Caco-2 (cell line): ENCODE data around the gene MRPS23. TPM values are rescaled to one million over a fixed set of nuclear protein-coding genes. Genes with fewer than 3 reads are reported as not detected.

ENCODE experiments used
- BruUV-seq: library from RNA; stranded (reverse); fragments of 400-500 nt; replicated peaks from 2 replicates; lab custom pipeline; 2021; lab: Mats Ljungman, UMichigan
- CTCF ChIA-PET: fragments of 300-600 bp; sonication (Branson Sonifier 250); formaldehyde crosslinking; loops from one replicate; lab custom pipeline; 2022; ENCODE audit warnings: antibody characterized with exemption; lab: Charles Lee
- POLR2A ChIA-PET: fragments of 300-600 bp; sonication (Branson Sonifier 250); formaldehyde crosslinking; loops from one replicate; lab custom pipeline; 2022; ENCODE audit warnings: antibody characterized with exemption; lab: Charles Lee
- DNase-seq, 2 experiments: peaks; one replicate each; pipeline versions ENCODE4 v3.0.0 to v3.0.0-alpha.2; 2020 to 2022
- H3K27me3 ChIP-seq: replicated peaks from 2 replicates; pipeline ENCODE4 v1.6.0; 2011; ENCODE audit warnings: low read length; ENCODE audit not compliant: control insufficient read depth, insufficient read depth
- H3K36me3 ChIP-seq: 2 replicates; pipeline ENCODE4 v1.5.1; 2011; ENCODE audit warnings: low read length; ENCODE audit not compliant: control insufficient read depth, insufficient read depth
- H3K4me1 ChIP-seq: fragments of 250-450 bp; sonication (Bioruptor Pico); 2 replicates; pipeline ENCODE4 v1.5.1; 2020; ENCODE audit warnings: mild to moderate bottlenecking
- H3K4me3 ChIP-seq: 2 replicates; pipeline ENCODE4 v1.5.1; 2011; ENCODE audit warnings: low read depth, mild to moderate bottlenecking, control low read depth, low read length
- H3K9me3 ChIP-seq: fragments of 250-450 bp; sonication (Bioruptor Pico); 2 replicates; pipeline ENCODE4 v1.5.1; 2020; ENCODE audit warnings: mild to moderate bottlenecking, moderate library complexity
- H3K27ac Mint-ChIP-seq: one replicate; pipeline ENCODE4 v1.8.0; 2022; ENCODE audit warnings: mixed read lengths; ENCODE audit not compliant: unreplicated experiment
- H3K27me3 Mint-ChIP-seq: one replicate; pipeline ENCODE4 v1.8.0; 2022; ENCODE audit warnings: mixed read lengths; ENCODE audit not compliant: insufficient read depth, unreplicated experiment
- H3K36me3 Mint-ChIP-seq: one replicate; pipeline ENCODE4 v1.8.0; 2022; ENCODE audit warnings: mild to moderate bottlenecking, mixed read lengths; ENCODE audit not compliant: insufficient read depth, unreplicated experiment
- H3K4me1 Mint-ChIP-seq: one replicate; pipeline ENCODE4 v1.8.0; 2022; ENCODE audit warnings: low read depth, mixed read lengths; ENCODE audit not compliant: unreplicated experiment
- H3K4me3 Mint-ChIP-seq: one replicate; pipeline ENCODE4 v1.8.0; 2022; ENCODE audit warnings: mild to moderate bottlenecking, moderate library complexity, mixed read lengths; ENCODE audit not compliant: unreplicated experiment
- H3K9me3 Mint-ChIP-seq: one replicate; pipeline ENCODE4 v1.8.0; 2022; ENCODE audit warnings: mixed read lengths; ENCODE audit not compliant: unreplicated experiment
- intact Hi-C: fragments of 100-400 bp; cut with micrococcal nuclease; formaldehyde crosslinking; loops from one replicate; pipeline ENCODE4 v1.10.0; 2022; ENCODE audit not compliant: unreplicated experiment
- total RNA-seq: library from RNA; stranded (reverse); gene quantifications from 2 replicates; pipeline ENCODE4 v1.2.3, GENCODE V29; 2022
- TF ChIP-seq, protein P1 (sequence below), 2 experiments: fragments of 200-600 bp in 1 of 2; IDR thresholded peaks; 1 replicate in 1 of 2; 2 replicates in 1 of 2; pipeline versions ENCODE4 v1.5.1 to v1.8.0; 2011 to 2022; ENCODE audit warnings: antibody characterized with exemption in 1 of 2, control low read depth in 1 of 2, inconsistent platforms in 1 of 2, low read depth in 1 of 2, low read length in 1 of 2, mild to moderate bottlenecking in 1 of 2, moderate library complexity in 1 of 2; ENCODE audit not compliant: insufficient read depth in 1 of 2, severe bottlenecking in 1 of 2, unreplicated experiment in 1 of 2

Gene MRPS23
- total RNA-seq, 1 experiment from 2014 or later: 72.9 TPM

GRCh38 chr17:57881783-57882351 is 32.0 kb upstream of the MRPS23 start:
- Mint-ChIP-seq H3K27me3 (no peaks in the 10 kb centered on the region), H3K36me3 (peaks cover 13% of the 10 kb centered on the region), H3K4me3 (no peak overlapping the region), H3K9me3 (no peaks in the 10 kb centered on the region), H3K4me1 (peaks cover 33% of the 10 kb centered on the region), H3K27ac (peak overlapping the region; percentile 86)
- CTCF ChIA-PET: interaction anchor here (0.6 kb wide), 1 partner anchor 434 kb away, joined by 3 read pairs; no protein-coding TSS in a partner anchor
- Histone ChIP-seq H3K4me1 (peaks cover 33% of the 10 kb centered on the region), H3K4me3 (no peak overlapping the region), H3K36me3 (no peaks in the 10 kb centered on the region), H3K9me3 (no peaks in the 10 kb centered on the region), H3K27me3 (no peaks in the 10 kb centered on the region)
- no peak for DNase-seq
- intact Hi-C loops: no loop called here
- POLR2A ChIA-PET: no interaction called here
- TF ChIP-seq, protein P1, sequence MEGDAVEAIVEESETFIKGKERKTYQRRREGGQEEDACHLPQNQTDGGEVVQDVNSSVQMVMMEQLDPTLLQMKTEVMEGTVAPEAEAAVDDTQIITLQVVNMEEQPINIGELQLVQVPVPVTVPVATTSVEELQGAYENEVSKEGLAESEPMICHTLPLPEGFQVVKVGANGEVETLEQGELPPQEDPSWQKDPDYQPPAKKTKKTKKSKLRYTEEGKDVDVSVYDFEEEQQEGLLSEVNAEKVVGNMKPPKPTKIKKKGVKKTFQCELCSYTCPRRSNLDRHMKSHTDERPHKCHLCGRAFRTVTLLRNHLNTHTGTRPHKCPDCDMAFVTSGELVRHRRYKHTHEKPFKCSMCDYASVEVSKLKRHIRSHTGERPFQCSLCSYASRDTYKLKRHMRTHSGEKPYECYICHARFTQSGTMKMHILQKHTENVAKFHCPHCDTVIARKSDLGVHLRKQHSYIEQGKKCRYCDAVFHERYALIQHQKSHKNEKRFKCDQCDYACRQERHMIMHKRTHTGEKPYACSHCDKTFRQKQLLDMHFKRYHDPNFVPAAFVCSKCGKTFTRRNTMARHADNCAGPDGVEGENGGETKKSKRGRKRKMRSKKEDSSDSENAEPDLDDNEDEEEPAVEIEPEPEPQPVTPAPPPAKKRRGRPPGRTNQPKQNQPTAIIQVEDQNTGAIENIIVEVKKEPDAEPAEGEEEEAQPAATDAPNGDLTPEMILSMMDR (IDR thresholded peaks at IDR 0.05; ENCODE audit: insufficient read depth in 1 of 2, low read depth in 1 of 2, low read length in 1 of 2, severe bottlenecking in 1 of 2, unreplicated experiment in 1 of 2): no peak
- BruUV-seq: no TSS peak

- Histone ChIP-seq H3K9me3 (no peaks in the 10 kb centered on the region), H3K27me3 (no peaks in the 10 kb centered on the region), H3K4me1 (peaks cover 33% of the 10 kb centered on the region), H3K4me3 (no peak overlapping the region), H3K36me3 (peaks cover under 1% of the 10 kb centered on the region; the same call in 1 of the 2 replicates)
- Mint-ChIP-seq H3K27me3 (no peaks in the 10 kb centered on the region), H3K4me1 (peaks cover 39% of the 10 kb centered on the region), H3K27ac (peak overlapping the region; percentile 86), H3K4me3 (no peak overlapping the region), H3K9me3 (no peaks in the 10 kb centered on the region), H3K36me3 (peaks cover 13% of the 10 kb centered on the region)
- ChIA-PET POLR2A (no interaction called here), CTCF (no interaction called here)
- BruUV-seq: no TSS peak
- no peak for DNase-seq
- intact Hi-C loops: no loop called here
- TF ChIP-seq, protein P1 (IDR thresholded peaks at IDR 0.05; ENCODE audit: insufficient read depth in 1 of 2, low read depth in 1 of 2, low read length in 1 of 2, severe bottlenecking in 1 of 2, unreplicated experiment in 1 of 2): no peak
Observed at GRCh38 chr17:57881143-57881542, 31.3 kb upstream of the MRPS23 start.

GRCh38 chr17:57880086-57880456 is 30.2 kb upstream of the MRPS23 start:
- H3K4me3 Mint-ChIP-seq: no peak overlapping the region
- H3K36me3 ChIP-seq: peaks cover 1% of the 10 kb centered on the region; the same call in 1 of the 2 replicates
- no peaks in the 10 kb centered on the region for H3K9me3 Mint-ChIP-seq
- no peak for DNase-seq
- no peak overlapping the region for H3K4me3 ChIP-seq
- no peaks in the 10 kb centered on the region for H3K27me3 ChIP-seq
- no TSS peak for BruUV-seq
- no peaks in the 10 kb centered on the region for H3K9me3 ChIP-seq
- TF ChIP-seq, protein P1 (IDR thresholded peaks at IDR 0.05; ENCODE audit: insufficient read depth in 1 of 2, low read depth in 1 of 2, low read length in 1 of 2, severe bottlenecking in 1 of 2, unreplicated experiment in 1 of 2): no peak
- H3K36me3 Mint-ChIP-seq: peaks cover 13% of the 10 kb centered on the region
- no peaks in the 10 kb centered on the region for H3K27me3 Mint-ChIP-seq
- ChIA-PET CTCF (interaction anchor here (0.8 kb wide), 1 partner anchor 127 kb away, joined by 3 read pairs; the partner anchor contains the start of gene SRSF1), POLR2A (interaction anchor here (1.2 kb wide), 1 partner anchor 127 kb away, joined by 4 read pairs; the partner anchor contains the start of gene SRSF1)
- peaks cover 50% of the 10 kb centered on the region for H3K4me1 Mint-ChIP-seq
- H3K27ac Mint-ChIP-seq: peak overlapping the region; percentile 86
- H3K4me1 ChIP-seq: peaks cover 42% of the 10 kb centered on the region
- intact Hi-C loops: no loop called here
